Left hindlimb (tissue), 1 donor: ENCODE results near the gene UPF3A.
A peak's percentile ranks its signal among the peaks of the same experiment; 100 is the strongest.
"Not testable (repeated sequence)": the region's sequence is repeated elsewhere in the genome, so short reads cannot be mapped to it uniquely, and the experiment has no call there.

Source experiments
- DNase-seq: peaks from one replicate; pipeline ENCODE4 v3.0.0-alpha.2; 2018

UPF3A gene

DNA sequence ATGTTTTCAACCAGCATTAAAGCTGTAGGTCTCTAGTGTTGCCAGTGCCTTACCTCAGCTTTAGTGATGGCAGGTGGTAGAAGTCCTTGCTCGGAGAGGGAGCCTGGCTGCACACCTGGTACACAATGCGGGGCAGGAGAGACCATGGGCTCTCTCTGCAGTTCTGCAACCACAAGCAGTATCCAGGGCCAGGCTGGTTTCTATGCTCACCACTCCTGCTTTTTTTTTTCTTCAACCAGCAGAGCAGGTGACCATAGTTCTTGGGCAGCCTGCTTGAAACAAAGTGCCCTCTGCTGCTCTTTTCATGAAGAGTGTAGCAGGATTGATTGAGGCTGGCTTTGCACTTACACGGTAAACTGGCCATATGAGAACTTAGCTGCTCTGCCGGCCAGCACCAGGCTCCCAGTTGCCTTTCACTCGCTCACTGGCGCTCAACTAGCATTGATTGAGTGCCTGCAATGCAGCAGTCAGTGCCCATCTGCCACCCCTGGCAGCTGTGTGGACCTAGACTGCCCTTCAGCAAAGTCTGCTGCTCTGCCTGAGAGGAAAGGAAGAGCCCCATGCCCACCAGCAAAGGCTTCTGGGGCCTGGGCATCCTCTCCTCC, 28.5 kb downstream of the UPF3A start:
- DNase-seq = no peak

DNA sequence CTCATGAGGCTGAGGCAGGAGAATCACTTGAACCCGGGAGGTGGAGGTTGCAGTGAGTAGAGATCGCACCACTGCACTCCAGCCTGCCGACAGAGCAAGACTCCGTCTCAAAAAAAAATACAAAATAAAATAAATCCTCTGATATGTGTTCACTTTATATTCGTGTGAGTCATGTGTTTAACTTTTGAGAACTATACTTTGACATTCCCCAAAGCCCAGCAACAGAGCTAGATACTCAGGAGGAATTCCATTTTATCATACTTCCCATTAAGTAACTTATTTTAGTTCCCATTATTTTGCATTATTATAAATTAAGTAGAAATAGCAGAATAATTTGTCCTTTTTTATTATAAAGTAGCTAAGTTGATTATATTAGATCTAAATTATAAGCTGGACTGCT, 29.6 kb downstream of the UPF3A start:
- DNase-seq = no peak

DNA sequence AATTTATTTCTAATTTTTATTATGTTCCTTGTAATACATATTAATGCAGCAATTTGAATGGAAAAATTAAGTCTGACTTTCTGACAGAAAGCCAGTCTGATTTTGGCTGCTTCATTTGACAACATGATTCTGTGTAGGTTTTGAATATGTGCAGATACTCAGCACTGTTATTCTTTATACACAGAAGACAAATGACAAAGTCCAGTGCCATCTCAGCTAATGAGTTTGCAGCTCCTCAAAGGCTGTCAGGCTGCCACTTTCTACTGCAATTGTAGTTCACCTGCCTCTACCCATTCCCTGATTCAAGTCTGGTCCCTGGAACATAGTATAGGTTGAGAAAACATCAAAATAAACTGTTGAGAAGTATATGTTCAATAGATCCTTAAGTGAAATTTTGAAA, 30.0 kb downstream of the UPF3A start:
- DNase-seq = no peak

- DNase-seq = no peak
These were observed 30.5 kb downstream of the UPF3A start for GRCh38 chr13:114311908-114312307.

DNA sequence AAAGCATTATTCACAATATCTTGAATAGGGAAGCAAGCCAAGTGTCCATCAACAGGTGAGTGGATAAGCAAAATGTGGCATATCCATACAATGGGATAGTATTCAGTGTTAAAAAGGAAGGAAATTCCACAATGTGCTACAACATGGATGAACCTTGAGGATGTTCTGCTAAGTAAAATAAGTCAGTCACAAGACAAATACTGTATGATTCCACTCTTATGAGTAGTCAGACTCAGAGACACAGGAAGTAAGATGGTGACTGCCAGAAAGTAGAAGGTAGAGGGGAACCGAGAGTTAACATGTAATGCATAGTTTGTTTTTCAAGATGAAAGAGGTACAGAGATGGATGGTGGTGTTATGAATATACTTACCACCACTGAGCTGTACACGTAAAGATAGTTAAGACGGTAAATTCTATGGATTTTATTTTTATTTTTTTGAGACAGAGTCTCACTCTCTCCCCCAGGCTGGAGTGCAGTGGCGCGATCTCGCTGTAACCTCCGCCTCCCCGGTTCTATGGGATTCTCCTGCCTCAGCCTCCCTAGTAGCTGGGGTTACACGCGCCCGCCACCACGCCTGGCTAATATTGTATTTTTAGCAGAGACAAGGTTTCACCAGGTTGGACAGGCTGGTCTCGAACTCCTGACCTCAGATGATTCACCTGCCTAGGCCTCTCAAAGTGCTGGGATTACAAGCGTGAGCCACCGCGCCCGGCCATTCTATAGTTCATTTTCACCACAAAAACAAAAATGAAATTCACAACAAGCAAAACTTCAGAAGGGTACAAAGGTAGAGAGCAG, 31.9 kb downstream of the UPF3A start:
- no peak for DNase-seq

DNA sequence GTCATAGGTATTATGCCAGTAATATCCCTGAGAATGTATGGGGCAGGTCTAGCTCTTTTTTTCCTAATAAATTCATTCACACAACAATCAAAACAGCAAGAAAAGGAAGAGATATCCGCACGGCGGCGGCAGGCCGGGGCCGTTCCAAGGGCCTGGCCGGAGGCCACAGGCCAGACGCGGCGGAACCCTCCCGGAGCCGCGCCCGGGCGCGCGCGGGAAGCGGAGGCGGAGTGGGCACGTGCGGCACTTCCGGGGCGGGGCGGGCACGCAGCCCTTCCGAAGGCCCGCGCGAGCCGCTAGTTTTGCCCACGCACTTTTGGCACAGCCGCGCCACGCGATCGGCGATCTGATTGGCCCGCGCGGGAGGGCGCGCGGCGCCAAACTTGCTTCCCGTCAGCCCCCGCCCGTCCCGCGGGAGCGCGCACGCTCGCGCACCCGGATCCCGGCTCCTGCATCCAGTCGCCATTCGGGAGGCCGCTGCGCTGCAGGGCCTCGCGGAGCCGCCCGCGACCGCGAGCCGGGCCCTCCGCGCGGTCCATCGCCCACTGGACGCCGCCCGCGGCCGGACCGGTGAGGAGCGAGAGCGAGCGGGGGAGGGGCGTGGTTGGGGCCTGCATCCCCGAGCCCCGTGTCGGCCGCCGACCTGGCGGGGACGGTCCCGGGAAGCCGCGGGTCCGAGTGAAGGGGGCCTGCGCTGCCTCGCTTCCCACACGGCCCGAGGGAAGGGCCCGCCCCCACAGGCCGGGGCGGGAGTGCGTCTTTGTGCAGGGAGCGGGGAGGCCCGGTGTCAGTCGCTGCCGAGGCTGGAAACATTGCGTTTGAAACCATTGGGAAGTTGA, 32.9 kb downstream of the UPF3A start, which contains the start of gene CHAMP1:
TSS of gene CHAMP1 (plus strand) at position 430 of the 839 bp plus-strand sequence. CDS start 9,340 bp downstream, outside the sequence.
- peak; percentile 97 for DNase-seq

DNA sequence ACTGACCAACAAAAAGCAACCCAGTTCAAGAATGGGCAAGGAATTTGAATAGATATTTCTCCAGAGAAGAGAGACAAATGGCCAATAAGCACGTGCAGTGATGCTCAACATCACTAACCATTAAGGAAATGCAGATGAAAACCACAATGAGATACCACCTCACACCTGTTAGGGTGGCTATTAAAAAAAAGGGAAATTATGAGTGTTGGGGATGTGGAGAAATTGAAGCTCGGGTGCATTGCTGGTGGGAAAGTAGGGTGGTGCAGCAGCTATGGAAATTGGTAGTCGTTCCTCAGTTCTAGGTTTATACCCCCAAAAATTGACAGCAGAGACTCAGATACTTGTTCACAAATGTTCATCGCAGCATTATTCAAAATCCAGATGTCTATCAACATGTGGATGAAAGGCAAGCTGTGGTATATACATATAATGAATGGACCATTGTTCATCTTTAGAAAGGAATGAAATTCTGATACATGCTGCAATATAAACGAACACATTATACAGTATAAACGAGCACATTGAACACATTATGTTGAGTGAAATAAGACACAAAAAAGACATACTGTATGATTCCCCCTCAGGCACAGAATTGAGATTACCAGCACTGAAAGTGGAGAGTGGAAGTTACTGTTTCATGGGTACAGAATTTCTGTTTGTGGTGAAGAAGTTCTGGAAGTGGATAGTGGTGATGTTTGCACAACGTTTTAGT, 33.8 kb downstream of the UPF3A start:
- no peak for DNase-seq

GRCh38 chr13:114318624-114319023, 37.2 kb downstream of the UPF3A start:
- no peak for DNase-seq

GRCh38 chr13:114319441-114319913, 38.1 kb downstream of the UPF3A start:
- no peak for DNase-seq

- DNase-seq = no peak
These were observed 38.7 kb downstream of the UPF3A start for GRCh38 chr13:114320065-114320464.

- DNase-seq = no peak
These were observed 39.9 kb downstream of the UPF3A start for GRCh38 chr13:114321256-114321655.

DNA sequence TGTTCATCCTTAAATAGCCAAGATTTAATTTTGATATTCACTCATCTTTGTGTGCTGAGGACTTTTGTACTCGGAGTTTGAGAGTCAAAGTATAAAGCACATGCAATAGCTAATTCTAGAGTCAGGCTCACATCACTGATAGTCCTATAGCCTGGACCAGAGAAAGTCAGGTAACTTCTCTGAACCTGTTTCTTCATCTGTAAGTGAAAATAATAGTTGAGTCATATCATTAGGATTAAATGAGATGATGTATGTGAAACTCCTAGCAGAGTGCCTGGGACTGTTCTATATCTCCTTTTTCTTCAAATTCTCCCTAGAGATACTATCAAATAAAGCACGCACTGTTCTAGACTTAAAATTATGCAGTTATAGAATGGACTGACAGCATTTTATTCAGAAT, 41.9 kb downstream of the UPF3A start:
- no peak for DNase-seq

- no peak for DNase-seq
These were observed 42.9 kb downstream of the UPF3A start for GRCh38 chr13:114324334-114324733.

- no peak for DNase-seq
These were observed 44.3 kb downstream of the UPF3A start for GRCh38 chr13:114325729-114326128.

GRCh38 chr13:114328034-114328433, 46.6 kb downstream of the UPF3A start:
- DNase-seq = no peak

GRCh38 chr13:114328595-114328994, 47.2 kb downstream of the UPF3A start:
- no peak for DNase-seq

DNA sequence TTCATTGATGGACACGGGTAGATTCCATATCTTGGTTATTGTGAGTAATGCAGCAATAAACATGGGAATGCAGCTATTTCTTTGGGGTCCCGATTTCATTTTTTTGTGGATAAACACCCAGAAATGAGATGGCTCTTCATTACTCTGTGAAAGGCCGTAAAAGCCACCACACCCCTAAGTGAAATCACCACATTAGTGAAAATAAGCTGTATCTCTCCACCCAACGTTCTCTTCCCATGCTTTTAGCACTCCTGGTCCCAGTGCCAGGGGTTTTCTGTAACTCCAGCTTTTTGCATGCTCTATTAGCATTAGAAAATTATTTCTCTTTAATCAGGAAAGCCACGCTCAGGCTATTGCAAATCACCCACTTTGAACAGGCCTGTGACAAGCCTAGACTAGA, 48.7 kb downstream of the UPF3A start:
- no peak for DNase-seq

DNA sequence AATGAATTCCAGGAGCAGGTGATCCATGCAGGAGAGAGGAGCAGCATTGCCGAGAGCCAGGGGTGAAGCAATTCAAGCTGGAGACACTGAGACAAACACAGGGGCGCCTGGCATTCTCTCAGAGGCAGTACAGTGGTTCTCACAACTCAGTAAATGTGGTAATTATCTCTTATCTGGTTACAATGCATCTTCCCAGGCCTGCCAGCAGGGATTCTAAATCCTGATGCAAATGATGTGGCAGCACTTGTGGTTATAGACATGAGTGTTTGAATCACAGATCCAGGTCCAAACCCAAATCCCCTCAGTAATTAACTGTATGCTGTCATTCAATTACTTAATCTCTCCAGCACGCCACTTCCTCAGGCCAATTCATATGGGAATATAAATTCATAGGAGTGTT, 52.5 kb downstream of the UPF3A start:
- DNase-seq = not testable (repeated sequence)

DNA sequence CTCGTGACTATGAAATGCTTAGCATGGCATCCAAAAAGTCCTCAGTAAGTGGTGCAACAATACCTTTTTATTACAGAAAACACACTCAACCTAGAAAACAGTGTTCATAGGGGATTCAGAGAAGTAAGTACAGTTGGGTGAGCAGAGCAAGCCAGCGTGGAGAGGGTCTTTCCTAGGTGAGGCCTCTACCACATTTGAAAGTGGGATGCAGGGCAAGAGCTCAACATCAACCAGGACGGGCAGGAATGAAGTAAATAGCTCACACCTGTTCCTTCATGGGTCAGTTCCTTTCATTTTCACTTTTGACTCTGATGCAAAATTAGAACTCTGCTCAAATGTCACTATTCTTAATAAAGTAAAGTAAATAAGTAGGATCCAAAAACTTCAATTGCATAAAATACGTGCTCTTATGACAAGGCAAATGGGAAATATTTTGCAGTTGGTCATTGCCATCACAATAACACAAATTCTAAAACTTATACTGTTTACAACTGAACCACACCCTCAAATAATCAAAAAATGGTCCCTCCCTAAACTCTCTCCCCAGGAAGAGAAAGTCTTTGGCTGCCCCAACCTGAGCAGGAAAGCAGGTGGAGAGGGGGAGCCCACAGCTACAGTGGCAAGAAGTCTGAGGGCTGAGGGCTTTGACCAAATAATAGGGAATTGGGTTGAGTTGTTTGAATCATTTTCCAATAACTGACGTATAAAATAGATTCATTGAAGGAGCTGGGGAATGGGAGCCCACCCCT, 53.1 kb downstream of the UPF3A start:
- no peak for DNase-seq

DNA sequence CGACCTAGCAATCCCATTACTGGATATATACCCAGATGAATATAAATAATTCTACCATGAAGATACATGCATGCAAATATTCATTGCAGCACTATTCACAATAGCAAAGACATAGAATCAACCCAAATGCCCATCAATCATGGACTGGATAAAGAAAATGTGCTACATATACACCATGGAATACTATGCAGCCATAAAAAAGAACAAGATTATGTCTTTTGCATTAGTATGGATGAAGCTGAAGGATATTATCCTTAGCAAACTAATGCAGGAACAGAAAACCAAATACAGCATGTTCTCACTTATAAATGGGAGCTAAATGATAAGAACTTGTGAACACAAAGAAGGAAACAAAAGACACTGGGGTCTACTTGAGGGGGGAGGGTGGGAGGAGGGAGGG, 55.1 kb downstream of the UPF3A start:
- DNase-seq = not testable (repeated sequence)

DNA sequence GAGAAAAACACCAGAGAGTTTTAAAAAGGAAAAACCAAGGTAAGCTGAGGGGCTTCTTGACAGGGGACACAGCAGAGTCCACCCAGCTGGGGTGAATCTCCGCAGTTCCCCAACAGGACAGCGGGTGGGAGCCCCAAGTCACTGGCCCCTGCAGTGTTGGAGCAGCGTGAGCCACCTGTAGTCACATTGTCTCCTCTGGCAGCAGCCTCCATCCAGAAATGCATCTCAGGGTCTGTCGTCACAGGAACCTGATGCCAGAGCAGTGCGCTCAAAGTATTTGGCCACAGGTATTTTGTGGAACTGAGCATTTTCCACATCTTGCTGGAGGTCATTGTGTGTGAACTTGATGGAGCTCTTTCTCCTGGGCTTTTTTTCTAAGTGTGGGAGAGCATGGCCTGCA, 57.6 kb downstream of the UPF3A start:
- no peak for DNase-seq
